Cardiac fibroblast (primary cell): ENCODE results near the gene CAMSAP1.

Source experiments
- DNase-seq, 2 donors: peaks; one replicate each; pipeline versions ENCODE4 v3.0.0 to v3.0.0-alpha.2; 2010; ENCODE audit warnings: low read depth in 2 of 2
- H3K4me3 ChIP-seq, 2 donors: replicated peaks in 1 of 2; 1 replicate in 1 of 2; 2 replicates in 1 of 2; pipeline ENCODE4 v1.5.1; 2011; ENCODE audit warnings: low read depth in 2 of 2, low read length in 2 of 2, mild to moderate bottlenecking in 2 of 2, moderate library complexity in 1 of 2
- CTCF ChIP-seq: IDR thresholded peaks from one replicate; pipeline ENCODE4 v1.5.1; 2011; ENCODE audit warnings: low read depth, mild to moderate bottlenecking, low read length, inconsistent platforms

The CAMSAP1 gene

GRCh38 chr9:135785013-135785575 lies 122.3 kb downstream of the CAMSAP1 start:
- no peak for TF ChIP-seq CTCF
- H3K4me3 ChIP-seq = no peak overlapping the region
- DNase-seq = no peak

- H3K4me3 ChIP-seq = no peak overlapping the region
- DNase-seq = no peak
- TF ChIP-seq CTCF = no peak
These were observed 123.7 kb downstream of the CAMSAP1 start for GRCh38 chr9:135783540-135784245.

GRCh38 chr9:135782946-135783345 lies 124.4 kb downstream of the CAMSAP1 start:
- H3K4me3 ChIP-seq = no peak overlapping the region
- DNase-seq = no peak
- TF ChIP-seq CTCF = no peak

- TF ChIP-seq CTCF = no peak
- no peak for DNase-seq
- H3K4me3 ChIP-seq = no peak overlapping the region
These were observed 126.7 kb downstream of the CAMSAP1 start for GRCh38 chr9:135780626-135781025.

GRCh38 chr9:135780086-135780485 lies 127.3 kb downstream of the CAMSAP1 start:
- H3K4me3 ChIP-seq = no peak overlapping the region
- no peak for DNase-seq
- TF ChIP-seq CTCF = no peak

- no peak overlapping the region for H3K4me3 ChIP-seq
- no peak for DNase-seq
- no peak for TF ChIP-seq CTCF
These were observed 127.8 kb downstream of the CAMSAP1 start for GRCh38 chr9:135779571-135779970.

- TF ChIP-seq CTCF = no peak
These were observed 128.9 kb downstream of the CAMSAP1 start for GRCh38 chr9:135778421-135778820.

More at GRCh38 chr9:135778421-135778820, 128.9 kb downstream of the CAMSAP1 start:
- DNase-seq = no peak
- H3K4me3 ChIP-seq = no peak overlapping the region
